Measurements from ENCODE around the gene MTA3.

- TF ChIP-seq CTCF (IDR thresholded peaks at IDR 0.05) (no peak), POLR2A (IDR thresholded peaks at IDR 0.05) (no peak)
These were observed 105.7 kb downstream of the MTA3 start for GRCh38 chr2:42673989-42674579.

All from transverse colon (tissue), 3 donors.